Endothelial cell of umbilical vein (primary cell): ENCODE data around the gene CFAP77.

Source experiments
- EZH2 ChIP-seq: IDR thresholded peaks from 2 replicates; pipeline ENCODE4 v1.6.1; 2012; ENCODE audit warnings: borderline replicate concordance, low read depth, mild to moderate bottlenecking, moderate library complexity, low read length, inconsistent platforms; ENCODE audit not compliant: severe bottlenecking
- FOS ChIP-seq: IDR thresholded peaks from 2 replicates; pipeline ENCODE4 v1.6.1; 2011; ENCODE audit warnings: mild to moderate bottlenecking, low read length, moderate library complexity, borderline replicate concordance; ENCODE audit not compliant: insufficient read depth

DNA sequence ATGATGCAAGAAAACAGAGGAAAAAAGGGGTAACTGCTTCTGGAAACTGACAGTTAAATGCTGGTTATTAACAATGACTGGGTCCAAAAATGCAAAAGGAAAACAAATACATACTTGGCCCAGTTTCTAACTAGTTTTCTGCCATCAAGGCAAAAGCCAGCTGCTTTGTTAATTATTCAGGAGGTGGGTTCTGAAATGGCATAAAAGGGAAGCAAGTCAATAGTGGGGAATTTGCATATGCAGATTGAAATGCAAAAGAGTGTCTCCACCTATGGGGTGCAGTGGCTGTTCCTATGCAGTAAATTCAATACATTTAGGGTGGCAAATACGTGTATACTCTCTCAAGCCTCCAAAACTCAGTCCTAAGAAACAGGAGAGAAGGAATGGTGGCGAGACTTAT is 205.8 kb downstream of the CFAP77 start:
- TF ChIP-seq FOS (no peak), EZH2 (no peak)
